K562 (cell line): ENCODE measurements around the gene HAUS7. TPM values are rescaled to one million over a fixed set of nuclear protein-coding genes. Genes with fewer than 3 reads are reported as not detected.
A peak's percentile ranks its signal among the peaks of the same experiment; 100 is the strongest.

ENCODE experiments used
- CBX5 ChIP-seq: IDR thresholded peaks from 2 replicates; pipeline ENCODE4 v1.6.1; 2014; ENCODE audit warnings: low read depth, borderline replicate concordance
- MNT ChIP-seq, 2 experiments: fragments of 450-650 bp; conservative IDR thresholded peaks; 2 replicates each; pipeline ENCODE4 v1.6.1; 2017; ENCODE audit warnings: mild to moderate bottlenecking in 2 of 2, moderate library complexity in 2 of 2
- PHF8 ChIP-seq: fragments of 200-600 bp; sonication (generic); IDR thresholded peaks from 2 replicates; pipeline ENCODE4 v1.6.1; 2012; ENCODE audit warnings: mixed run types, mild to moderate bottlenecking, inconsistent platforms, low read length, moderate library complexity, borderline replicate concordance
- PTBP1 ChIP-seq: fragments of 200-400 bp; formaldehyde crosslinking; IDR thresholded peaks from 2 replicates; pipeline ENCODE4 v1.6.1; 2017; ENCODE audit warnings: low read depth, low read length
- ZBTB7A ChIP-seq: IDR thresholded peaks from 2 replicates; pipeline ENCODE4 v1.6.1; 2011; ENCODE audit warnings: low read depth, mild to moderate bottlenecking, low read length, moderate library complexity, borderline replicate concordance; ENCODE audit not compliant: control insufficient read depth
- ZEB2 ChIP-seq: fragments of 450-650 bp; IDR thresholded peaks from 2 replicates; pipeline ENCODE4 v1.6.1; 2016
- ZNF436 ChIP-seq: fragments of 250-450, 450-650 bp; sonication (Bioruptor Pico); formaldehyde crosslinking; IDR thresholded peaks from 2 replicates; pipeline ENCODE4 v1.7.0; 2020; ENCODE audit warnings: mild to moderate bottlenecking
- ZNF592 ChIP-seq: fragments of 450-650 bp; IDR thresholded peaks from 2 replicates; pipeline ENCODE4 v1.6.1; 2017; ENCODE audit warnings: antibody characterized with exemption, mild to moderate bottlenecking
- polyA plus RNA-seq, 8 experiments: library from polyadenylated mRNA; depleted of rRNA in 4 of 8; stranded (reverse) in 5 of 8; unstranded in 3 of 8; fragments of >200 nt; fragmentation: Nextera tagmentation in 2 of 8; fragmentation: Illumina TruSeq in 1 of 8; extraction: Ambion mirVana in 2 of 8; extraction: Trizol in 1 of 8; gene quantifications; 2 replicates each; pipeline versions ENCODE4 v1.2.1 to v1.2.3, GENCODE V29; 2011 to 2014; ENCODE audit warnings: inconsistent platforms in 1 of 8, missing spikeins in 1 of 8
- total RNA-seq, 7 experiments: library from RNA; depleted of rRNA in 6 of 7; stranded (reverse); fragments of >200 nt in 6 of 7; fragmentation: Illumina TruSeq in 2 of 7; extraction: Trizol in 2 of 7; gene quantifications; 2 replicates each; pipeline versions ENCODE4 v1.2.1 to v1.2.3, GENCODE V29; 2011 to 2021; ENCODE audit warnings: low replicate concordance in 1 of 7

HAUS7 gene
- total and polyA plus RNA-seq, 9 of the 15 experiments (the other 6 are each of a cell fraction or from before 2014, with no cell fraction given), result 10.0 to 94.9 (median 48.8) TPM

- TF ChIP-seq ZNF592 (peak; percentile 66; the same call in 1 of the 2 replicates), MNT (conservative IDR thresholded peaks at IDR 0.05) (peak in 1 of 2 experiments; percentile 39; a peak in 1 of 4 replicates), PTBP1 (peak; percentile 28; the same call in 1 of the 2 replicates), ZBTB7A (peak; percentile 48; the same call in 1 of the 2 replicates), ZEB2 (no peak), ZNF436 (CRISPR knock-in tag) (peak; percentile 91), PHF8 (peak; percentile 37; the same call in 1 of the 2 replicates), CBX5 (no peak)
These were observed 59.0 kb downstream of the HAUS7 start, which contains the start of gene ZFP92 (continued) for GRCh38 chrX:153411255-153411987.
